ENCODE results near the gene EEPD1.

EEPD1 gene

GRCh38 chr7:36224934-36225858 lies 72.1 kb downstream of the EEPD1 start:
- in situ Hi-C loops (cut with HindIII; ENCODE audit: low pct_ligation_motif_present, low sequenced_read_pairs), result no loop called here
- H3K27ac ChIP-seq, result no peak overlapping the region
- no peaks in the 10 kb centered on the region for H3K36me3 ChIP-seq (replicated peaks)
- no peak for DNase-seq
- H3K27me3 ChIP-seq (replicated peaks), result no peaks in the 10 kb centered on the region
- TF ChIP-seq CTCF (IDR thresholded peaks at IDR 0.05; ENCODE audit: low read depth, low read length, missing control alignments), result no peak
- no peak overlapping the region for H3K4me3 ChIP-seq (ENCODE audit: low read depth, low read length)

- no peak overlapping the region for H3K4me3 ChIP-seq (ENCODE audit: low read depth, low read length)
- TF ChIP-seq CTCF (IDR thresholded peaks at IDR 0.05; ENCODE audit: low read depth, low read length, missing control alignments), result no peak
- H3K27ac ChIP-seq, result no peak overlapping the region
- DNase-seq, result no peak
- in situ Hi-C loops (cut with HindIII; ENCODE audit: low pct_ligation_motif_present, low sequenced_read_pairs), result no loop called here
- H3K27me3 ChIP-seq (replicated peaks), result no peaks in the 10 kb centered on the region
- H3K36me3 ChIP-seq (replicated peaks), result no peaks in the 10 kb centered on the region
Observed at GRCh38 chr7:36226151-36226550, 73.1 kb downstream of the EEPD1 start.

GRCh38 chr7:36227223-36227622 lies 74.2 kb downstream of the EEPD1 start:
- in situ Hi-C loops (cut with HindIII; ENCODE audit: low pct_ligation_motif_present, low sequenced_read_pairs), result no loop called here

GRCh38 chr7:36228039-36228438 lies 75.0 kb downstream of the EEPD1 start:
- H3K4me3 ChIP-seq (ENCODE audit: low read depth, low read length), result no peak overlapping the region
- no peak overlapping the region for H3K27ac ChIP-seq
- in situ Hi-C loops (cut with HindIII; ENCODE audit: low pct_ligation_motif_present, low sequenced_read_pairs), result no loop called here
- no peaks in the 10 kb centered on the region for H3K27me3 ChIP-seq (replicated peaks)
- H3K36me3 ChIP-seq (replicated peaks), result no peaks in the 10 kb centered on the region
- no peak for TF ChIP-seq CTCF (IDR thresholded peaks at IDR 0.05; ENCODE audit: low read depth, low read length, missing control alignments)
- no peak for DNase-seq

More at GRCh38 chr7:36227223-36227622, 74.2 kb downstream of the EEPD1 start:
- no peaks in the 10 kb centered on the region for H3K27me3 ChIP-seq (replicated peaks)
- H3K27ac ChIP-seq, result no peak overlapping the region
- H3K4me3 ChIP-seq (ENCODE audit: low read depth, low read length), result no peak overlapping the region
- no peak for DNase-seq
- H3K36me3 ChIP-seq (replicated peaks), result no peaks in the 10 kb centered on the region
- TF ChIP-seq CTCF (IDR thresholded peaks at IDR 0.05; ENCODE audit: low read depth, low read length, missing control alignments), result no peak

GRCh38 chr7:36231406-36231805 lies 78.4 kb downstream of the EEPD1 start:
- in situ Hi-C loops (cut with HindIII; ENCODE audit: low pct_ligation_motif_present, low sequenced_read_pairs), result no loop called here
- H3K36me3 ChIP-seq (replicated peaks), result no peaks in the 10 kb centered on the region
- DNase-seq, result no peak
- no peaks in the 10 kb centered on the region for H3K27me3 ChIP-seq (replicated peaks)
- no peak overlapping the region for H3K4me3 ChIP-seq (ENCODE audit: low read depth, low read length)
- H3K27ac ChIP-seq, result no peak overlapping the region
- TF ChIP-seq CTCF (IDR thresholded peaks at IDR 0.05; ENCODE audit: low read depth, low read length, missing control alignments), result no peak

All from brain microvascular endothelial cell (primary cell).